H1 (cell line): ENCODE measurements around the gene PRDM4. TPM values are rescaled to one million over a fixed set of nuclear protein-coding genes. Genes with fewer than 3 reads are reported as not detected.

Experiments
- CTCF ChIA-PET: fragments of 300-600 bp; sonication (Branson Sonifier 250); formaldehyde crosslinking; loops from one replicate; lab custom pipeline; 2021; ENCODE audit not compliant: partially characterized antibody; lab: Charles Lee
- POLR2A ChIA-PET: fragments of 300-600 bp; sonication (Branson Sonifier 250); formaldehyde crosslinking; loops from one replicate; lab custom pipeline; 2021; ENCODE audit warnings: inconsistent platforms; ENCODE audit not compliant: partially characterized antibody; lab: Charles Lee
- DNase-seq, 2 experiments: peaks; one replicate each; pipeline versions ENCODE4 v3.0.0 to v3.0.0-alpha.2; 2010 to 2022; ENCODE audit warnings: low spot score in 2 of 2, low read depth in 1 of 2, mixed read lengths in 1 of 2
- FAIRE-seq: peaks from 2 replicates; lab custom pipeline; 2011; peaks lifted over from hg19 to GRCh38; lab: Jason Lieb, UNC
- H2AFZ ChIP-seq: 2 replicates; pipeline ENCODE4 v1.8.1; 2012; ENCODE audit warnings: low read length, inconsistent platforms
- H2AK5ac ChIP-seq: 2 replicates; pipeline ENCODE4 v1.6.1; 2013; ENCODE audit warnings: low read depth, low read length
- H2BK120ac ChIP-seq: replicated peaks from 2 replicates; pipeline ENCODE3; 2013; ENCODE audit warnings: low read depth, low read length, inconsistent platforms
- H2BK12ac ChIP-seq: 2 replicates; pipeline ENCODE4 v1.6.1; 2013; ENCODE audit warnings: low read depth, low read length
- H2BK15ac ChIP-seq: 2 replicates; pipeline ENCODE4 v1.6.1; 2013; ENCODE audit warnings: low read length
- H2BK20ac ChIP-seq: 2 replicates; pipeline ENCODE4 v1.6.1; 2013; ENCODE audit warnings: low read length
- H2BK5ac ChIP-seq: 2 replicates; pipeline ENCODE4 v1.6.1; 2013; ENCODE audit warnings: low read depth, low read length
- H3K14ac ChIP-seq: 2 replicates; pipeline ENCODE4 v1.6.1; 2013; ENCODE audit warnings: inconsistent platforms; ENCODE audit not compliant: insufficient read length
- H3K18ac ChIP-seq: 2 replicates; pipeline ENCODE4 v1.6.1; 2013; ENCODE audit warnings: low read length; ENCODE audit errors: extremely low read depth
- H3K23ac ChIP-seq: 2 replicates; pipeline ENCODE4 v1.6.1; 2013; ENCODE audit warnings: inconsistent platforms; ENCODE audit not compliant: insufficient read length
- H3K23me2 ChIP-seq: 2 replicates; pipeline ENCODE4 v1.6.1; 2013; ENCODE audit warnings: low read depth, low read length
- H3K27ac ChIP-seq: 2 replicates; pipeline ENCODE4 v1.6.1; 2011; ENCODE audit warnings: low read depth, low read length, inconsistent platforms
- H3K27me3 ChIP-seq, 4 experiments: replicated peaks in 1 of 4; 1 replicate in 1 of 4; 2 replicates in 3 of 4; pipeline versions ENCODE4 v1.6.1 to v1.8.1; 2011 to 2013; ENCODE audit warnings: low read length in 3 of 4, mild to moderate bottlenecking in 3 of 4, inconsistent platforms in 2 of 4, mixed read lengths in 2 of 4, moderate library complexity in 1 of 4; ENCODE audit not compliant: control insufficient read depth in 3 of 4, insufficient read depth in 3 of 4; ENCODE audit errors: extremely low read depth in 1 of 4
- H3K36me3 ChIP-seq, 4 experiments: 2 replicates each; pipeline versions ENCODE4 v1.6.1 to v1.8.1; 2011 to 2013; ENCODE audit warnings: mild to moderate bottlenecking in 4 of 4, low read length in 3 of 4, moderate library complexity in 2 of 4, control low read depth in 1 of 4, inconsistent platforms in 1 of 4; ENCODE audit not compliant: insufficient read depth in 4 of 4, control insufficient read depth in 2 of 4
- H3K4ac ChIP-seq: replicated peaks from 2 replicates; pipeline ENCODE3; 2013; ENCODE audit warnings: low read length, low read depth, mixed read lengths, inconsistent platforms; ENCODE audit not compliant: insufficient read length
- H3K4me1 ChIP-seq, 4 experiments: replicated peaks in 1 of 4; 1 replicate in 1 of 4; 2 replicates in 3 of 4; pipeline versions ENCODE4 v1.6.1 to v1.8.1; 2011 to 2013; ENCODE audit warnings: low read length in 3 of 4, inconsistent platforms in 2 of 4, mixed read lengths in 1 of 4; ENCODE audit not compliant: insufficient read depth in 4 of 4, control insufficient read depth in 3 of 4
- H3K4me2 ChIP-seq, 2 experiments: 2 replicates each; pipeline versions ENCODE4 v1.6.1 to v1.8.1; 2011 to 2013; ENCODE audit warnings: low read depth in 2 of 2, low read length in 2 of 2, control low read depth in 1 of 2, inconsistent platforms in 1 of 2, mild to moderate bottlenecking in 1 of 2; ENCODE audit not compliant: insufficient read depth in 1 of 2
- H3K4me3 ChIP-seq, 4 experiments: fragments of 200-600, 300-600 bp in 1 of 4; sonication (generic), shearing (Covaris generic), sonication (Bioruptor Twin) in 1 of 4; 2 replicates each; pipeline versions ENCODE4 v1.5.1 to v1.8.1; 2011 to 2016; ENCODE audit warnings: low read length in 4 of 4, low read depth in 3 of 4, control low read depth in 2 of 4, inconsistent platforms in 2 of 4, mild to moderate bottlenecking in 2 of 4, mixed read lengths in 1 of 4, moderate library complexity in 1 of 4; ENCODE audit not compliant: insufficient read depth in 2 of 4; ENCODE audit errors: extremely low read depth in 1 of 4
- H3K56ac ChIP-seq: replicated peaks from 2 replicates; pipeline ENCODE3; 2013; ENCODE audit warnings: low read depth, mild to moderate bottlenecking, mixed read lengths, low read length, inconsistent platforms; ENCODE audit not compliant: insufficient read length
- H3K79me1 ChIP-seq: 2 replicates; pipeline ENCODE4 v1.6.1; 2013; ENCODE audit warnings: low read depth, low read length, control low read depth
- H3K79me2 ChIP-seq, 2 experiments: 2 replicates each; pipeline versions ENCODE4 v1.6.1 to v1.8.1; 2012 to 2013; ENCODE audit warnings: low read length in 2 of 2, mild to moderate bottlenecking in 2 of 2, inconsistent platforms in 1 of 2; ENCODE audit not compliant: insufficient read depth in 2 of 2, control insufficient read depth in 1 of 2
- H3K9ac ChIP-seq, 4 experiments: replicated peaks in 1 of 4; 1 replicate in 1 of 4; 2 replicates in 3 of 4; pipeline versions ENCODE4 v1.6.1 to v1.8.1; 2011 to 2013; ENCODE audit warnings: low read depth in 3 of 4, low read length in 3 of 4, control low read depth in 2 of 4, mild to moderate bottlenecking in 2 of 4, moderate library complexity in 2 of 4, inconsistent platforms in 1 of 4; ENCODE audit errors: extremely low read depth in 1 of 4
- H3K9me3 ChIP-seq, 2 experiments: 2 replicates each; pipeline versions ENCODE4 v1.6.1 to v1.8.1; 2012 to 2013; ENCODE audit warnings: mild to moderate bottlenecking in 2 of 2, moderate library complexity in 2 of 2, control low read depth in 1 of 2, inconsistent platforms in 1 of 2, low read depth in 1 of 2, low read length in 1 of 2, mixed read lengths in 1 of 2; ENCODE audit not compliant: insufficient read depth in 2 of 2
- H4K20me1 ChIP-seq, 2 experiments: replicated peaks in 1 of 2; 2 replicates each; pipeline versions ENCODE3 to v1.8.1; 2011 to 2013; ENCODE audit warnings: inconsistent platforms in 2 of 2, low read length in 2 of 2, mild to moderate bottlenecking in 1 of 2; ENCODE audit not compliant: insufficient read depth in 2 of 2, control insufficient read depth in 1 of 2
- H4K5ac ChIP-seq: 2 replicates; pipeline ENCODE4 v1.6.1; 2013; ENCODE audit warnings: low read length, low read depth, mixed read lengths, inconsistent platforms; ENCODE audit not compliant: insufficient read length
- H4K8ac ChIP-seq: 2 replicates; pipeline ENCODE4 v1.8.0; 2013; ENCODE audit warnings: mild to moderate bottlenecking, moderate library complexity, low read length, inconsistent platforms; ENCODE audit not compliant: insufficient read depth; ENCODE audit errors: extremely low read depth
- H4K91ac ChIP-seq: replicated peaks from 2 replicates; pipeline ENCODE3; 2013; ENCODE audit warnings: low read length, mixed read lengths, inconsistent platforms; ENCODE audit not compliant: insufficient read length
- CHD1 ChIP-seq: IDR thresholded peaks from 2 replicates; pipeline ENCODE4 v1.6.1; 2012; ENCODE audit warnings: low read depth, low read length, improper control_type of control experiment
- CREB1 ChIP-seq: IDR thresholded peaks from 2 replicates; pipeline ENCODE4 v1.6.1; 2012; ENCODE audit warnings: inconsistent platforms
- CTCF ChIP-seq, 3 experiments: IDR thresholded peaks; 1 replicate in 2 of 3; 2 replicates in 1 of 3; pipeline versions ENCODE4 v1.5.1 to v1.6.1; 2011; ENCODE audit warnings: low read length in 3 of 3, mild to moderate bottlenecking in 3 of 3, inconsistent platforms in 2 of 3, low read depth in 1 of 3, moderate library complexity in 1 of 3; ENCODE audit not compliant: insufficient read depth in 1 of 3; ENCODE audit errors: control extremely low read depth in 1 of 3
- EP300 ChIP-seq, 2 experiments: IDR thresholded peaks; 1 replicate in 1 of 2; 2 replicates in 1 of 2; pipeline ENCODE4 v1.6.1; 2011 to 2012; ENCODE audit warnings: low read depth in 2 of 2, low read length in 2 of 2, mild to moderate bottlenecking in 2 of 2, borderline replicate concordance in 1 of 2, inconsistent platforms in 1 of 2, moderate library complexity in 1 of 2
- GABPA ChIP-seq: IDR thresholded peaks from 2 replicates; pipeline ENCODE4 v1.6.1; 2011; ENCODE audit warnings: mild to moderate bottlenecking, low read length, moderate library complexity, borderline replicate concordance; ENCODE audit not compliant: insufficient read depth
- HDAC6 ChIP-seq: IDR thresholded peaks from one replicate; pipeline ENCODE4 v1.7.1; 2012; ENCODE audit warnings: low read depth, mild to moderate bottlenecking, inconsistent platforms, low read length, moderate library complexity
- RNF2 ChIP-seq: fragments of 200-900, 300-1000 bp; sonication (generic); IDR thresholded peaks from 2 replicates; pipeline ENCODE4 v1.7.1; 2016; ENCODE audit warnings: borderline replicate concordance, low read depth, mild to moderate bottlenecking, antibody characterized with exemption, low read length; ENCODE audit not compliant: poor library complexity, severe bottlenecking; ENCODE audit errors: missing control alignments
- SAP30 ChIP-seq: fragments of 300-600 bp; sonication (generic); IDR thresholded peaks from 2 replicates; pipeline ENCODE4 v1.7.1; 2012; ENCODE audit warnings: low read length, moderate library complexity, mild to moderate bottlenecking, inconsistent platforms; ENCODE audit not compliant: insufficient read depth, insufficient replicate concordance
- SIX5 ChIP-seq: IDR thresholded peaks from 2 replicates; pipeline ENCODE4 v1.6.1; 2011; ENCODE audit warnings: mild to moderate bottlenecking, low read depth, low read length
- SRF ChIP-seq: IDR thresholded peaks from 2 replicates; pipeline ENCODE4 v1.6.1; 2011; ENCODE audit warnings: mild to moderate bottlenecking, low read depth, low read length, moderate library complexity
- ZNF274 ChIP-seq: IDR thresholded peaks from 2 replicates; pipeline ENCODE4 v1.7.0; 2012; ENCODE audit warnings: low read length, borderline replicate concordance; ENCODE audit errors: extremely low read depth
- WGBS, 2 experiments: shearing (Covaris generic) in 1 of 2; methylation state at CpG; one replicate each; pipeline versions ENCODE4 v1.1.6 to v1.1.7; 2013 to 2015; ENCODE audit warnings: low lambda C conversion rate in 2 of 2, mixed read lengths in 2 of 2, inconsistent platforms in 1 of 2, low coverage in 1 of 2, missing lambda C conversion rate in 1 of 2; ENCODE audit not compliant: insufficient replicate concordance in 2 of 2, insufficient coverage in 1 of 2, insufficient read length in 1 of 2; ENCODE audit errors: extremely low coverage in 1 of 2, missing lambda C conversion rate in 1 of 2; 5-methylcytosine and 5-hydroxymethylcytosine counted together
- polyA plus RNA-seq, 7 experiments: library from polyadenylated mRNA; depleted of rRNA in 3 of 7; stranded (reverse) in 5 of 7; unstranded in 2 of 7; fragments of >200 nt in 5 of 7; fragments of 200-250 nt in 2 of 7; gene quantifications; 1 replicate in 5 of 7; 2 replicates in 1 of 7; 4 replicates in 1 of 7; pipeline versions ENCODE4 v1.2.1 to v1.2.3, GENCODE V29; 2011 to 2013; ENCODE audit warnings: missing spikeins in 2 of 7, mixed read lengths in 2 of 7
- total RNA-seq: library from RNA; stranded (reverse); fragmentation: NEBNext Ultra II Directional; extraction: Animal tissue kit (Norgen Biotek cat#: 25700); gene quantifications from 2 replicates; pipeline ENCODE4 v1.2.1, GENCODE V29; 2021

PRDM4 gene
- total and polyA plus RNA-seq, 2 of the 8 experiments (the other 6 are each of a cell fraction or from before 2014, with no cell fraction given): 10.1 to 17.5 TPM

DNA sequence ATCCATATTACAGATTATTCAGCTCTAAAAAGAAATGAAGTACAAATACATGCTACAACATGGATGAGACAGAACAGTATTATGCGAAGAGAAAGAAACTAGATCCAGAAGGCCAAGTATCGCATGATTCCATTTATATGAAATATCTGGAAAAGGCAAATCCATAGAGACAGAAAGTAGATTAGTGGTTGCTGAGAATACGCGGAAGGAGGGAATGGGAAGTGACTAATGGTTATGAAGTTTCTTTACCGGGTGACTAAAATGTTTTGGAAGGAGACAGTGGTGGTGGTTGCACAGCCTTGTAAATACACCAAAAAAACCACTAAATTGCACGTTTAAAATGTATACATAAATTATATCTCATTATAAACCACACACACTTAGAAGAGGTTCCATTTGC is 12.5 kb downstream of the PRDM4 start:
- H4K91ac ChIP-seq: no peak overlapping the region
- no peak overlapping the region for H3K4me3 ChIP-seq
- no peak overlapping the region for H3K14ac ChIP-seq
- H3K36me3 ChIP-seq: peaks cover 13 to 61% (median 34%) of the 10 kb centered on the region in 4 experiments
- no peak overlapping the region for H3K27ac ChIP-seq
- H3K79me1 ChIP-seq: peaks cover 6% of the 10 kb centered on the region; the same call in 1 of the 2 replicates
- H3K9ac ChIP-seq: no peak overlapping the region
- no peak overlapping the region for H2BK15ac ChIP-seq
- CTCF ChIA-PET: no interaction called here
- H2AFZ ChIP-seq: no peak overlapping the region
- H3K18ac ChIP-seq: no peak overlapping the region
- DNase-seq (no peak), FAIRE-seq (no peak)
- no peak overlapping the region for H3K4ac ChIP-seq
- no peak overlapping the region for H2BK20ac ChIP-seq
- H4K5ac ChIP-seq: no peak overlapping the region
- H2BK5ac ChIP-seq: no peak overlapping the region
- H3K79me2 ChIP-seq: no peaks in the 10 kb centered on the region
- H2AK5ac ChIP-seq: no peak overlapping the region
- no peak overlapping the region for H3K23ac ChIP-seq
- H3K23me2 ChIP-seq: no peaks in the 10 kb centered on the region
- H3K9me3 ChIP-seq: no peaks in the 10 kb centered on the region
- no peaks in the 10 kb centered on the region for H3K27me3 ChIP-seq
- H3K4me2 ChIP-seq: no peak overlapping the region
- no peaks in the 10 kb centered on the region for H3K4me1 ChIP-seq
- 90% methylated on average over 6 of the region's 6 CpGs; no CpG with 5 or more reads in 1 of the 2 experiments for WGBS, 2 experiments
- peaks cover 0 to 4% of the 10 kb centered on the region in 2 experiments for H4K20me1 ChIP-seq
- no peak overlapping the region for H4K8ac ChIP-seq
- H3K56ac ChIP-seq: no peak overlapping the region
- POLR2A ChIA-PET: interaction anchor here (1.0 to 2.2 kb wide), 3 partner anchors 9 to 20 kb away, joined by 3 to 7 read pairs (median 3); no protein-coding TSS in a partner anchor
- no peak overlapping the region for H2BK12ac ChIP-seq
- no peak overlapping the region for H2BK120ac ChIP-seq
- no peak for TF ChIP-seq HDAC6
- no peak for TF ChIP-seq EP300 (IDR thresholded peaks at IDR 0.05; ENCODE audit: borderline replicate concordance in 1 of 2, low read depth in 2 of 2, low read length in 2 of 2)
- no peak for TF ChIP-seq ZNF274
- TF ChIP-seq SRF: no peak
- no peak for TF ChIP-seq SIX5
- TF ChIP-seq CTCF (IDR thresholded peaks at IDR 0.05; ENCODE audit: control extremely low read depth in 1 of 3, insufficient read depth in 1 of 3, low read depth in 1 of 3, low read length in 3 of 3): no peak
- no peak for TF ChIP-seq SAP30
- no peak for TF ChIP-seq RNF2
- TF ChIP-seq CREB1: no peak
- no peak for TF ChIP-seq CHD1
- no peak for TF ChIP-seq GABPA
